Activated CD8-positive, alpha-beta memory T cell treated with anti-CD3 and anti-CD28 coated beads, Interleukin-2, amount 10 ng/mL, durations not matched to agents 7 days and 5 days (primary cell): ENCODE results near the gene COL4A4. TPM values are rescaled to one million over a fixed set of nuclear protein-coding genes. Genes with fewer than 3 reads are reported as not detected.

Source experiments
- ATAC-seq: fragments of 150-1000 bp; cut with Tn5 transposase; one replicate; pipeline ENCODE4 v1.10.0; 2021; ENCODE audit warnings: moderate library complexity
- CTCF ChIA-PET: fragments of 350-600 bp; sonication (Branson Sonifier 250); formaldehyde crosslinking; loops from one replicate; lab custom pipeline; 2021; ENCODE audit warnings: antibody characterized with exemption; lab: Charles Lee
- DNase-seq: peaks from one replicate; pipeline ENCODE4 v3.0.0-alpha.2; 2020
- H3K27ac Mint-ChIP-seq: one replicate; pipeline ENCODE4 v1.8.0; 2021; ENCODE audit warnings: mild to moderate bottlenecking, mixed read lengths
- H3K27me3 Mint-ChIP-seq: one replicate; pipeline ENCODE4 v1.8.0; 2021; ENCODE audit warnings: mixed read lengths
- H3K36me3 Mint-ChIP-seq: one replicate; pipeline ENCODE4 v1.8.0; 2021; ENCODE audit warnings: mild to moderate bottlenecking, mixed read lengths
- H3K4me1 Mint-ChIP-seq: one replicate; pipeline ENCODE4 v1.8.0; 2021; ENCODE audit warnings: mixed read lengths
- H3K4me3 Mint-ChIP-seq: one replicate; pipeline ENCODE4 v1.8.0; 2021; ENCODE audit warnings: mild to moderate bottlenecking, moderate library complexity, mixed read lengths
- H3K9me3 Mint-ChIP-seq: one replicate; pipeline ENCODE4 v1.8.0; 2022; ENCODE audit warnings: low read depth, mixed read lengths
- total RNA-seq, 2 experiments: library from RNA; stranded (reverse); gene quantifications; one replicate each; pipeline ENCODE4 v1.2.3, GENCODE V29; 2021

COL4A4 gene
- total RNA-seq, 2 experiments from 2014 or later, result not detected

- Mint-ChIP-seq H3K4me3 (no peak overlapping the region), H3K36me3 (no peaks in the 10 kb centered on the region), H3K4me1 (no peaks in the 10 kb centered on the region), H3K9me3 (no peaks in the 10 kb centered on the region), H3K27me3 (peaks cover 34% of the 10 kb centered on the region), H3K27ac (no peak overlapping the region)
- DNase-seq (no peak), ATAC-seq (no peak)
- CTCF ChIA-PET, result no interaction called here
Measured at GRCh38 chr2:227153307-227153706, 10.7 kb downstream of the COL4A4 start.

GRCh38 chr2:227152093-227152766 lies 11.8 kb downstream of the COL4A4 start:
- CTCF ChIA-PET, result no interaction called here

GRCh38 chr2:227150222-227150936 lies 13.6 kb downstream of the COL4A4 start:
- no peaks in the 10 kb centered on the region for H3K4me1 Mint-ChIP-seq
- H3K27ac Mint-ChIP-seq, result no peak overlapping the region
- no peak for ATAC-seq

More at GRCh38 chr2:227152093-227152766, 11.8 kb downstream of the COL4A4 start:
- Mint-ChIP-seq H3K4me3 (no peak overlapping the region), H3K27ac (no peak overlapping the region), H3K36me3 (no peaks in the 10 kb centered on the region), H3K9me3 (peaks cover 3% of the 10 kb centered on the region), H3K4me1 (no peaks in the 10 kb centered on the region), H3K27me3 (peaks cover 31% of the 10 kb centered on the region)
- no peak for ATAC-seq
- no peak for DNase-seq

GRCh38 chr2:227148106-227148505 lies 15.9 kb downstream of the COL4A4 start:
- DNase-seq (no peak), ATAC-seq (no peak)
- no peaks in the 10 kb centered on the region for H3K36me3 Mint-ChIP-seq
- H3K9me3 Mint-ChIP-seq, result peaks cover 3% of the 10 kb centered on the region
- H3K4me3 Mint-ChIP-seq, result no peak overlapping the region
- H3K27me3 Mint-ChIP-seq, result peaks cover 20% of the 10 kb centered on the region
- no peak overlapping the region for H3K27ac Mint-ChIP-seq
- CTCF ChIA-PET, result no interaction called here
- H3K4me1 Mint-ChIP-seq, result no peaks in the 10 kb centered on the region

More at GRCh38 chr2:227150222-227150936, 13.6 kb downstream of the COL4A4 start:
- Mint-ChIP-seq H3K36me3 (no peaks in the 10 kb centered on the region), H3K27me3 (peaks cover 32% of the 10 kb centered on the region), H3K4me3 (no peak overlapping the region), H3K9me3 (peaks cover 3% of the 10 kb centered on the region)
- CTCF ChIA-PET, result no interaction called here
- DNase-seq, result no peak

- H3K27me3 Mint-ChIP-seq, result peaks cover 20% of the 10 kb centered on the region
Measured at GRCh38 chr2:227147023-227147422, 17.0 kb downstream of the COL4A4 start.

GRCh38 chr2:227146456-227146855 lies 17.5 kb downstream of the COL4A4 start:
- DNase-seq (peak; percentile 19), ATAC-seq (no peak)
- Mint-ChIP-seq H3K36me3 (no peaks in the 10 kb centered on the region), H3K4me3 (no peak overlapping the region), H3K9me3 (peaks cover 3% of the 10 kb centered on the region), H3K4me1 (no peaks in the 10 kb centered on the region), H3K27me3 (peaks cover 18% of the 10 kb centered on the region), H3K27ac (no peak overlapping the region)
- CTCF ChIA-PET, result no interaction called here

More at GRCh38 chr2:227147023-227147422, 17.0 kb downstream of the COL4A4 start:
- no peak for ATAC-seq
- Mint-ChIP-seq H3K4me1 (no peaks in the 10 kb centered on the region), H3K4me3 (no peak overlapping the region), H3K27ac (no peak overlapping the region), H3K9me3 (peaks cover 3% of the 10 kb centered on the region), H3K36me3 (no peaks in the 10 kb centered on the region)
- CTCF ChIA-PET, result no interaction called here
- peak; percentile 11 for DNase-seq

- H3K36me3 Mint-ChIP-seq, result no peaks in the 10 kb centered on the region
- peaks cover 18% of the 10 kb centered on the region for H3K27me3 Mint-ChIP-seq
- no peak overlapping the region for H3K4me3 Mint-ChIP-seq
- CTCF ChIA-PET, result no interaction called here
- ATAC-seq, result no peak
- no peak overlapping the region for H3K27ac Mint-ChIP-seq
- H3K4me1 Mint-ChIP-seq, result no peaks in the 10 kb centered on the region
- no peak for DNase-seq
- H3K9me3 Mint-ChIP-seq, result peaks cover 3% of the 10 kb centered on the region
Measured at GRCh38 chr2:227143895-227144294, 20.1 kb downstream of the COL4A4 start.

- Mint-ChIP-seq H3K9me3 (no peaks in the 10 kb centered on the region), H3K27ac (no peak overlapping the region), H3K4me1 (no peaks in the 10 kb centered on the region), H3K27me3 (peaks cover 11% of the 10 kb centered on the region), H3K36me3 (no peaks in the 10 kb centered on the region), H3K4me3 (no peak overlapping the region)
- ATAC-seq, result no peak
- DNase-seq, result no peak
- CTCF ChIA-PET, result no interaction called here
Measured at GRCh38 chr2:227141301-227141700, 22.7 kb downstream of the COL4A4 start.

GRCh38 chr2:227134591-227134990 lies 29.4 kb downstream of the COL4A4 start:
- CTCF ChIA-PET, result interaction anchor here (1.1 to 4.0 kb wide), 2 partner anchors 104 to 631 kb away, joined by 3 to 17 read pairs; no protein-coding TSS in a partner anchor
- peaks cover 8% of the 10 kb centered on the region for H3K27me3 Mint-ChIP-seq
- H3K4me1 Mint-ChIP-seq, result no peaks in the 10 kb centered on the region
- H3K36me3 Mint-ChIP-seq, result no peaks in the 10 kb centered on the region
- no peak for DNase-seq
- no peaks in the 10 kb centered on the region for H3K9me3 Mint-ChIP-seq
- H3K27ac Mint-ChIP-seq, result no peak overlapping the region
- H3K4me3 Mint-ChIP-seq, result no peak overlapping the region
- ATAC-seq, result no peak

- no peak overlapping the region for H3K4me3 Mint-ChIP-seq
- H3K27me3 Mint-ChIP-seq, result peaks cover 16% of the 10 kb centered on the region
- CTCF ChIA-PET, result interaction anchor here (4.0 kb wide), 1 partner anchor 105 kb away, joined by 17 read pairs; no protein-coding TSS in a partner anchor
- no peaks in the 10 kb centered on the region for H3K36me3 Mint-ChIP-seq
- no peak overlapping the region for H3K27ac Mint-ChIP-seq
- no peaks in the 10 kb centered on the region for H3K4me1 Mint-ChIP-seq
- DNase-seq (no peak), ATAC-seq (no peak)
- H3K9me3 Mint-ChIP-seq, result no peaks in the 10 kb centered on the region
Measured at GRCh38 chr2:227132986-227133385, 31.0 kb downstream of the COL4A4 start.

- ATAC-seq (no peak), DNase-seq (no peak)
- Mint-ChIP-seq H3K4me3 (no peak overlapping the region), H3K36me3 (no peaks in the 10 kb centered on the region), H3K9me3 (no peaks in the 10 kb centered on the region), H3K27ac (no peak overlapping the region), H3K4me1 (no peaks in the 10 kb centered on the region), H3K27me3 (peaks cover 27% of the 10 kb centered on the region)
- CTCF ChIA-PET, result interaction anchor here (0.9 to 2.3 kb wide), 4 partner anchors 9 to 635 kb away, joined by 3 to 22 read pairs (median 4); no protein-coding TSS in a partner anchor
Measured at GRCh38 chr2:227130636-227131035, 33.4 kb downstream of the COL4A4 start.

GRCh38 chr2:227127201-227127600 lies 36.8 kb downstream of the COL4A4 start:
- no peaks in the 10 kb centered on the region for H3K9me3 Mint-ChIP-seq
- H3K4me3 Mint-ChIP-seq, result no peak overlapping the region
- peaks cover 27% of the 10 kb centered on the region for H3K27me3 Mint-ChIP-seq
- no peaks in the 10 kb centered on the region for H3K36me3 Mint-ChIP-seq
- DNase-seq, result no peak
- ATAC-seq, result no peak
- CTCF ChIA-PET, result no interaction called here
- no peak overlapping the region for H3K27ac Mint-ChIP-seq
- H3K4me1 Mint-ChIP-seq, result no peaks in the 10 kb centered on the region

GRCh38 chr2:227125506-227125905 lies 38.5 kb downstream of the COL4A4 start:
- ATAC-seq, result no peak
- H3K4me1 Mint-ChIP-seq, result no peaks in the 10 kb centered on the region
- H3K27me3 Mint-ChIP-seq, result peaks cover 27% of the 10 kb centered on the region
- no peaks in the 10 kb centered on the region for H3K36me3 Mint-ChIP-seq
- CTCF ChIA-PET, result no interaction called here
- H3K27ac Mint-ChIP-seq, result no peak overlapping the region
- H3K9me3 Mint-ChIP-seq, result no peaks in the 10 kb centered on the region
- no peak overlapping the region for H3K4me3 Mint-ChIP-seq
- no peak for DNase-seq

GRCh38 chr2:227124811-227125210 lies 39.2 kb downstream of the COL4A4 start:
- CTCF ChIA-PET, result no interaction called here
- ATAC-seq, result no peak
- Mint-ChIP-seq H3K27ac (no peak overlapping the region), H3K27me3 (peaks cover 25% of the 10 kb centered on the region), H3K4me1 (no peaks in the 10 kb centered on the region), H3K4me3 (no peak overlapping the region), H3K9me3 (no peaks in the 10 kb centered on the region), H3K36me3 (no peaks in the 10 kb centered on the region)
- no peak for DNase-seq
